Astrocyte of the spinal cord (primary cell): ENCODE data around the gene HPCAL1.

Experiments used
- DNase-seq: peaks from one replicate; pipeline ENCODE4 v3.0.0; 2011; ENCODE audit warnings: low read depth, low spot score
- H3K4me3 ChIP-seq: 2 replicates; pipeline ENCODE4 v1.5.1; 2011; ENCODE audit warnings: low read depth, mild to moderate bottlenecking, low read length, moderate library complexity
- in situ Hi-C: cut with HindIII; loops from 2 replicates; pipeline ENCODE4 v1.10.0; 2017; ENCODE audit warnings: low sequenced_read_pairs
- TF ChIP-seq, protein P1 (sequence below): IDR thresholded peaks from 2 replicates; pipeline ENCODE4 v1.5.1; 2012; ENCODE audit warnings: low read depth, mild to moderate bottlenecking, low read length, inconsistent platforms

HPCAL1 gene

DNA sequence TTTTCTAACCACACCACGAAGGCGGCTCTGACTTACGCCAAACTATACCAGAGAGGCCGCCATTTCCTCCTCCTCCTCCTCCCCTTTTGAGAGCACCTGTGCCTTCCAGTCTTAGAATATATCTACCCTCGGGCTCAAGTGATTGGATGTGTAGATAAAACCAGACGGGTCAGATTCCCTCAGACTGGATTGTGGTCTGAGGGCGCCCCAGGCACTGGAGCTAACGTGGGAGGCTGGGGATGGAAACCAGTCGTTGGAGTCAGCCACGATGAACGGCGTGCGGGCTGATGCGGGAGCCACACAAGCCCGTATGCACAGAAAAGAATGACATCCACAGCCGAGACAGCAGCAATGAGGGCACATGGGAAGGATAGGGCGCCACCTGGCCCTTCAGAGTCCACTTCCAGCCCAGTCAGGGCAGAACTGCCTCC is 157.7 kb downstream of the HPCAL1 start:
- DNase-seq, result no peak
- TF ChIP-seq, protein P1, sequence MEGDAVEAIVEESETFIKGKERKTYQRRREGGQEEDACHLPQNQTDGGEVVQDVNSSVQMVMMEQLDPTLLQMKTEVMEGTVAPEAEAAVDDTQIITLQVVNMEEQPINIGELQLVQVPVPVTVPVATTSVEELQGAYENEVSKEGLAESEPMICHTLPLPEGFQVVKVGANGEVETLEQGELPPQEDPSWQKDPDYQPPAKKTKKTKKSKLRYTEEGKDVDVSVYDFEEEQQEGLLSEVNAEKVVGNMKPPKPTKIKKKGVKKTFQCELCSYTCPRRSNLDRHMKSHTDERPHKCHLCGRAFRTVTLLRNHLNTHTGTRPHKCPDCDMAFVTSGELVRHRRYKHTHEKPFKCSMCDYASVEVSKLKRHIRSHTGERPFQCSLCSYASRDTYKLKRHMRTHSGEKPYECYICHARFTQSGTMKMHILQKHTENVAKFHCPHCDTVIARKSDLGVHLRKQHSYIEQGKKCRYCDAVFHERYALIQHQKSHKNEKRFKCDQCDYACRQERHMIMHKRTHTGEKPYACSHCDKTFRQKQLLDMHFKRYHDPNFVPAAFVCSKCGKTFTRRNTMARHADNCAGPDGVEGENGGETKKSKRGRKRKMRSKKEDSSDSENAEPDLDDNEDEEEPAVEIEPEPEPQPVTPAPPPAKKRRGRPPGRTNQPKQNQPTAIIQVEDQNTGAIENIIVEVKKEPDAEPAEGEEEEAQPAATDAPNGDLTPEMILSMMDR, result no peak
- in situ Hi-C loops, result no loop called here
- no peak overlapping the region for H3K4me3 ChIP-seq

DNA sequence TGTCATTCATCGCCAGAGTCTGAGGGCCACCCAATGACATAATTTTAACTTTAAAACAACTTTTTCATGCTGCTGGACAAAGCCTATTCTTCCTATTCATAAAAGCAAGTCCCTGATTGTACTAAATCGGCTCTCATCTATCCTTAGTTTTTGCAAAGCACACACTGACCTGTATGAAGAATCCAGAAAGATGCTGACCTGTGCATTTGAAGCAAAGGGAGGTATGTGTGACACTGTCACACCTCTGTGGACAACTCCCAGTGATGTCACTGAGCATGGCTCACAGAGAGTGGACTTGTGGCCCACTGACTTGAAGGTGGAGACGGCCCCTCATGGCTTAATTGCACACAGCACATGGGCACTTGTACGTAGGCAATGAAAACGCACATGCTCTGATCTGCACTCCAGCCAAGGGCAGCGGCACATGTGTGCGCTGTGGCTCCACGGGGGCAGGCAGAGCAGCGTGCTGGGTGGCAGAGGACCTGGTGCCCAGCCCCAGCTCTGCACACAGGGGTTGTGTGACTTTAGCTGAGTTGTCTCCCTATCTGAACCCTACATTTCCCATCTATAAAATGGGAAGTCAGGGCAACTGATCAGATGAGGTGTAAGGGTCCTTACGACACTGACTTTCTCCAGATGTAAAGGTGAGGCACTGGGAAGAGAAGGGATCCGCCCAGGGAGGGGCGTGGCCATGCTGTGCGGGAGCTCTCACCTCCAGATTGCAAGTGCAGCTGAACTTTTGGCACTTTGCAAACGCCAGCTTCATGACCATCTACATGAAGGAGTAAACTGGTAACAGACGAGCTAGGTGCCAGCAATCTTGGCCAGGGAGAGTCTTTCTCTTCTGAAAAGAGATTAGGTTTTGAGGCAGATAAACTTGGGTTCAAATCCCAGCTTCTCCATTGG is 159.7 kb downstream of the HPCAL1 start:
- no peak for DNase-seq
- in situ Hi-C loops, result no loop called here
- no peak overlapping the region for H3K4me3 ChIP-seq
- TF ChIP-seq, protein P1, result no peak

DNA sequence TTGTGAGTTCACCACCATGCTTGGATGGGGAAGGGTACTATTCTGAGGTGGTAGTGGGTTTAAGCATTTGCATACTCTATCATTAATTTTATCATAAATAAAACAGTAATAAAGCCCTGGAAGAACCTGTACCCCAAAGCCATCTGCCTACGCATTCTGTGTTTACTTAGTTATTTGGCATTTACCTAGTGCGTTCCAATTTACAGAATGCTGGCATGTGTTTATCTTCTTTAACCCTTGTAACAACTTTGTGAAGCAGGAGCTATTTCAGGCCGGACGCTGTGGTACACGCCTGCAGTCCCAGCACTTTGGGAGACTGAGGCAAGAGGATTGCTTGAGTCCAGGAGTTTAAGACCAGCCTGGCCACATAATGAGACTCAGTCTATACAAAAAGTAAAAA is 163.2 kb downstream of the HPCAL1 start:
- no peak overlapping the region for H3K4me3 ChIP-seq
- TF ChIP-seq, protein P1, result no peak
- no peak for DNase-seq
- in situ Hi-C loops, result no loop called here

DNA sequence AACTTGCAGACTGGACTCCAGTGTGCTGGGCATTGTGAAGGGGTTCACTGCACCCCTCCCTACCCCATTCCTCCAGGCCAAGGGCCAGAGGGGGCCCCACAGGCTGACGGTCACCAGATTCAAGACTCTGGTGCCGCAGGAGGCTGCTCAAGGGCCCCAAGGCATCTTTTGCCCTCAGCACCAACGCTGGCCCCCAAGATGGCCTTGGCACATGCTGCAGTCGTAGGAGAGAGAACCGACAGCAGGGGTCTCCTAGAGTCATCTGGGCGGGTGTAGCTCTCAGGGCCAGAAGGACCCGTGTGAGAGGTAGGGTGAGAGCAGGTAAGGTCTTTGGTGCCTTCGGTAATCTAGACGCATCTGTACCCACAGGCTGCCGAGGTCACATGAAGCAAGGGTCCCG is 164.1 kb downstream of the HPCAL1 start:
- DNase-seq, result no peak
- H3K4me3 ChIP-seq, result no peak overlapping the region
- in situ Hi-C loops, result no loop called here
- TF ChIP-seq, protein P1, result no peak

DNA sequence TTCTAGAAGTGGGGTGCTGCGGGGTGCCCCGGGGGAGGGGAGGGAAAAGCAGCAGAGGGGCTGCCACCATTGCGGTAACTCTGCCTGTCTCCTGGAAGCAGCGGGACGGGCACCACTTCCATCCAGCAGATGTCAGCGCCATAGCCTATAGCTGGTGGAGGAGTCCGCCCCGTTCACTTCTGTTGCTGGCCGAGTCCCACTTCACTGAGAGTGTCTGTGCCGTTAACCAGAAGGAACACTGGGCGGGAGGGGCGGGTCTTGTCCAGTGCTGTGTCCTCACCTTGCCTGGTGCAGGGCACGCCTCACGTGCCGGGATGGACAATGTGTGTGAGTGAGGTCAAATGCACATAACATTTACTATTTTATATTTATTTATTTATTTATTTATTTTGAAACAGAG is 164.7 kb downstream of the HPCAL1 start:
- no peak for DNase-seq
- in situ Hi-C loops, result no loop called here
- TF ChIP-seq, protein P1, result peak; percentile 6
- H3K4me3 ChIP-seq, result no peak overlapping the region

DNA sequence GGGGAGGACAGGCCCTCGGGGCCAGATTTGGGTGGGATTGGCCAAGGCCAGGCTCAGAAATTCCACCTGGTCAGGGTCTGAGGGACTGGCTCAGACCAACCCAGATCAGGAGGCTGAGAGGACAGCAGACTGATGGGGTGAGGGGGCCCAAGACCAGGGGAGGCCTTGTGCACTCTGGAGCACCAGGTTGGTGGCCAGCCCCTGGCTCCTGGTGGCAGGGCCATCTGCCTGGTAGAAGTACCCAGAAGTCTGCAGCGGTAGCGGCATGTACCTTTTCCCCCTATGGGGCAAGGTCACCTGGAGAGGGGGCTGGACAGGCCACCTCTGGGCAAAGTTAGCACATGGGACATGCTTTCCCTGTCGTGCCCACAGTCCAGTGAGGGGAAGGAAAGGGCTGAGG is 166.6 kb downstream of the HPCAL1 start:
- TF ChIP-seq, protein P1, result no peak
- in situ Hi-C loops, result no loop called here
- no peak overlapping the region for H3K4me3 ChIP-seq
- no peak for DNase-seq
